HL-60/S4 treated with retinoic acid at 250 ng/mL for 4 days and 3 days (cell line): Measurements from ENCODE around the gene SEMA6B.

ENCODE experiments used
- in situ Hi-C: fragments of 300-500 bp; cut with MboI; formaldehyde crosslinking; loops from 2 replicates; pipeline ENCODE4 v1.7.0; 2022; ENCODE audit warnings: low sequenced_read_pairs

Gene SEMA6B

DNA sequence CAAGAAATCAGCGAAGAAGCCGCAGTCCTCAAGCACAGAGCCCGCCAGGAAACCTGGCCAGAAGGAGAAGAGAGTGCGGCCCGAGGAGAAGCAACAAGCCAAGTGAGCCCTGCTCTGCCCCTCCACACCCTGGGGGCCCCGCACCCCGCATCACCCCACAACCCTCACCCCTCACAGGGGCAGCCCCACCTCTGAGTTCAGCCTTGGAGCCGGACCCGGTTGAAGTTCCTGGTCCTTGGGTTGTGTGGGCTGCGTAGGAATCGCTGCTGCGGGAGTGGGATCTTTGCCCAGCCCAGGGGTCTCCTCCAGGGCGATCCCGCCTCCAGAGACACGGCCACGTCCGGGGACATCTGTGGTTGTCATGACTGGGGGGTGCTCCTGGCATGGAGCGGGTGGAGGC lies 63.2 kb downstream of the SEMA6B start:
- in situ Hi-C loops = no loop called here

DNA sequence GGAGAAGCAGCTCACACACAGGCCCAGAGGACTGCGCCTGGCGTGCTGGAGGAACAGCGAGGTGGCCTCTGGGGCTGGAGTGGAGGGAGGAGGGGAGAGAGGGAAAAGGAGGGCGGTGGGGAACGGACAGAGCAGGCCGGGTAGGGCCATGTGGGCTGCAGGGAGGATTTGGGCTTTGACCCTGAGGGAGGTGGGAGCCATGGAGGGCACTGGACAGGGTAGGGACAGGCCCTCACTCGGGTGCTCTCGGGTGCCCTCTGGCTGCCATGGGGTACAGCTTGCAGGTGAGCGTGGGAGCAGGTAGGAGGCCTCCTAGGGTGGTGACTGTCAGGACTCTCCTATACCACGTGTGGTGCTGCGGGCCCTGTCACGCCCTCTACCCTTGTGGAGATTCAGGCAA lies 64.0 kb downstream of the SEMA6B start:
- in situ Hi-C loops = no loop called here

DNA sequence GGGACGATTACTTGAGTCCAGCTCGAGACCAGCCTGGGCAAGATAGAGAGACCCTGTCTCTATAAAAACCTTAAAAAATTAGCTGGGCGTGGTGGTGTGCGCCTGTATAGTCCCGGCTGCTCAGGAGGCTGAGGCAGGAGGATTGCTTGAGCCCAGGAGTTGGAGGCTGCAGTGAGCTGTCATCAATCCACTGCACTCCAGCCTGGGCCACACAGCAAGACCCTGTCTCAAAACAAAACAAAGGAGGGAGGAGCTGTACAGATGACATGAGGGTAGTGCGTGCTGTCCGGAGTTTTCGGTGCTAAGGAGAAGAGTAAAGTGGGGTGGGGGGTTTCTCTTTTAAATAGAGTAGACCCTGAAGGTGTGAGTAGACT lies 64.8 kb downstream of the SEMA6B start:
- in situ Hi-C loops = no loop called here

DNA sequence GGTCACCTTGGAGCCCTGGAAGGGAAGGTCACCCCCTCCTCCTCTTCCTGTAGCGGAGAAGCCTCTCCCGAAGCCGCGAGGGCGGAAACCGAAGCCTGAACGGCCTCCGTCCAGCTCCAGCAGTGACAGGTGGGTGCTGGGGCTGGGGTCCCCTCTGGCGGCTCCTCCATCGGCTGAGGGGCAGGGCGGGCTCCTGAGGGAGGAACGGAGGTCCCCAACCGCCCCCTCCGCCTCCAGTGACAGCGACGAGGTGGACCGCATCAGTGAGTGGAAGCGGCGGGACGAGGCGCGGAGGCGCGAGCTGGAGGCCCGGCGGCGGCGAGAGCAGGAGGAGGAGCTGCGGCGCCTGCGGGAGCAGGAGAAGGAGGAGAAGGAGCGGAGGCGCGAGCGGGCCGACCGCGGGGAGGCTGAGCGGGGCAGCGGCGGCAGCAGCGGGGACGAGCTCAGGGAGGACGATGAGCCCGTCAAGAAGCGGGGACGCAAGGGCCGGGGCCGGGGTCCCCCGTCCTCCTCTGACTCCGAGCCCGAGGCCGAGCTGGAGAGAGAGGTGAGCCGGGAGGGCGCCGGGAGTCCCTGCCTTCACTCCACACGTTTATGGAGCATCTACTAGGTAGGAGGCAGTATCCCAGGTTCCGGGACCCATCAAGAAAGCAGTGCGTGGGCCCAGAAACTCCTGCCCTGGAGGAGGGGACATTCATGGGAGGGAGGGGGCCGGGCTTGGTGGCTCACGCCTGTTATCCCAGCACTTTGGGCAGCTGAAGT lies 65.4 kb downstream of the SEMA6B start:
- in situ Hi-C loops = no loop called here

DNA sequence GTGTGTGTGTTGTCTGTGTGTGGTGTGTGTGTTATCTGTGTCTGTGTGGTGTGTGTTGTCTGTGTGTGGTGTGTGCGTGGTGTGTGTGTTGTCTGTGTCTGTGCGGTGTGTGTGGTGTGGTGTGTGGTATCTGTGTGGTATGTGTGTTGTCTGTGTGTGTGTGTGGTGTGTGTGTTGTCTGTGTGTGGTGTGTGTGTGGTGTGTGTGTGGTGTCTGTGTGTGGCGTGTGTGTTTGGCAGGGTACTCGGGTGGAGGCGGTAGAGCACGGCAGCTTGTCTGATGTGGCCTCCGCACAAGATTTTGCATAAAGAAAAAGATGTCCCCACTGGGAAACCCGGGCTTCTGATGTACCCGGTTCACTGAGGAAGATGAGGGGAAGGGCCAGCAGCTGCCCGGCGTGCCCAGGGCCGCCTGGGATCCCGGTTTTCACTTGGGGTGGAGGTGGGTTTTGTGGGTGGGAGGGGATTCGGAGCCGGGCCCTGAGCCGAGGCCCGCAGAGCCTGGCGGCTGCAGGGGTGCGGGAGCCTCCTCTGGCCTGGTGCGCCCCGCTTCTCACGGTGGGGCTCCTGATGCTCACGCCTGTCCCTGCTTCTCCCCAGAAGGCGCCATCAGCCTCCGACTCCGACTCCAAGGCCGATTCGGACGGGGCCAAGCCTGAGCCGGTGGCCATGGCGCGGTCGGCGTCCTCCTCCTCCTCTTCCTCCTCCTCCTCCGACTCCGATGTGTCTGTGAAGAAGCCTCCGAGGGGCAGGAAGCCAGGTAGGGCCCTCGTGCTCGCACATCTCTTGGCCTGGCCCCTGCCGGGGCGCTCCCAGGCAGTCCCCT lies 66.2 kb downstream of the SEMA6B start:
- in situ Hi-C loops = no loop called here
